ENCODE results near the gene FFAR4.

The FFAR4 gene

GRCh38 chr10:93603023-93603422 lies 36.6 kb downstream of the FFAR4 start:
- DNase-seq (ENCODE audit: insufficient read length) (no peak), FAIRE-seq (no peak)

GRCh38 chr10:93604146-93604545 lies 37.7 kb downstream of the FFAR4 start:
- FAIRE-seq (no peak), DNase-seq (ENCODE audit: insufficient read length) (no peak)
- TF ChIP-seq POLR2A (IDR thresholded peaks at IDR 0.05; ENCODE audit: low read depth, low read length) (no peak), POLR2AphosphoS5 (IDR thresholded peaks at IDR 0.05; ENCODE audit: low read depth, low read length) (no peak), TAF1 (IDR thresholded peaks at IDR 0.05; ENCODE audit: borderline replicate concordance, low read depth, low read length) (no peak)

More at GRCh38 chr10:93603023-93603422, 36.6 kb downstream of the FFAR4 start:
- no peak for TF ChIP-seq POLR2AphosphoS5 (IDR thresholded peaks at IDR 0.05; ENCODE audit: low read depth, low read length)
- TF ChIP-seq TAF1 (IDR thresholded peaks at IDR 0.05; ENCODE audit: borderline replicate concordance, low read depth, low read length) = no peak
- no peak for TF ChIP-seq POLR2A (IDR thresholded peaks at IDR 0.05; ENCODE audit: low read depth, low read length)

GRCh38 chr10:93608421-93608820 lies 42.0 kb downstream of the FFAR4 start:
- no peak for DNase-seq (ENCODE audit: insufficient read length)

GRCh38 chr10:93612311-93612710 lies 45.8 kb downstream of the FFAR4 start, which contains the start of gene PDE6C:
Gene PDE6C (plus strand): TSS chr10:93612537. CDS start chr10:93612726, 189 bp downstream.
- no peak for FAIRE-seq
- TF ChIP-seq POLR2A (IDR thresholded peaks at IDR 0.05; ENCODE audit: low read depth, low read length) (no peak), POLR2AphosphoS5 (IDR thresholded peaks at IDR 0.05; ENCODE audit: low read depth, low read length) (no peak), TAF1 (IDR thresholded peaks at IDR 0.05; ENCODE audit: borderline replicate concordance, low read depth, low read length) (no peak)

More at GRCh38 chr10:93608421-93608820, 42.0 kb downstream of the FFAR4 start:
- no peak for TF ChIP-seq TAF1 (IDR thresholded peaks at IDR 0.05; ENCODE audit: borderline replicate concordance, low read depth, low read length)
- TF ChIP-seq POLR2AphosphoS5 (IDR thresholded peaks at IDR 0.05; ENCODE audit: low read depth, low read length) = no peak
- no peak for TF ChIP-seq POLR2A (IDR thresholded peaks at IDR 0.05; ENCODE audit: low read depth, low read length)
- no peak for FAIRE-seq

GRCh38 chr10:93613126-93613525 lies 46.7 kb downstream of the FFAR4 start:
- FAIRE-seq = no peak
- TF ChIP-seq POLR2A (IDR thresholded peaks at IDR 0.05; ENCODE audit: low read depth, low read length) = no peak
- no peak for DNase-seq (ENCODE audit: insufficient read length)

More at GRCh38 chr10:93612311-93612710, 45.8 kb downstream of the FFAR4 start, which contains the start of gene PDE6C:
- no peak for DNase-seq (ENCODE audit: insufficient read length)

- no peak for TF ChIP-seq POLR2A (IDR thresholded peaks at IDR 0.05; ENCODE audit: low read depth, low read length)
- TF ChIP-seq TAF1 (IDR thresholded peaks at IDR 0.05; ENCODE audit: borderline replicate concordance, low read depth, low read length) = no peak
- TF ChIP-seq POLR2AphosphoS5 (IDR thresholded peaks at IDR 0.05; ENCODE audit: low read depth, low read length) = no peak
- FAIRE-seq (no peak), DNase-seq (ENCODE audit: insufficient read length) (no peak)
Observed at GRCh38 chr10:93614101-93614825, 47.8 kb downstream of the FFAR4 start.

- no peak for TF ChIP-seq POLR2AphosphoS5 (IDR thresholded peaks at IDR 0.05; ENCODE audit: low read depth, low read length)
- no peak for DNase-seq (ENCODE audit: insufficient read length)
- FAIRE-seq = no peak
Observed at GRCh38 chr10:93615576-93616235, 49.2 kb downstream of the FFAR4 start.

GRCh38 chr10:93620925-93621324 lies 54.5 kb downstream of the FFAR4 start:
- TF ChIP-seq TAF1 (IDR thresholded peaks at IDR 0.05; ENCODE audit: borderline replicate concordance, low read depth, low read length) = no peak
- TF ChIP-seq POLR2A (IDR thresholded peaks at IDR 0.05; ENCODE audit: low read depth, low read length) = no peak
- TF ChIP-seq POLR2AphosphoS5 (IDR thresholded peaks at IDR 0.05; ENCODE audit: low read depth, low read length) = no peak
- DNase-seq (ENCODE audit: insufficient read length) (no peak), FAIRE-seq (no peak)

- no peak for FAIRE-seq
- TF ChIP-seq POLR2A (IDR thresholded peaks at IDR 0.05; ENCODE audit: low read depth, low read length) (no peak), POLR2AphosphoS5 (IDR thresholded peaks at IDR 0.05; ENCODE audit: low read depth, low read length) (no peak), TAF1 (IDR thresholded peaks at IDR 0.05; ENCODE audit: borderline replicate concordance, low read depth, low read length) (no peak)
- DNase-seq (ENCODE audit: insufficient read length) = no peak
Observed at GRCh38 chr10:93622942-93623341, 56.5 kb downstream of the FFAR4 start.

GRCh38 chr10:93628858-93629257 lies 62.4 kb downstream of the FFAR4 start:
- DNase-seq (ENCODE audit: insufficient read length) (no peak), FAIRE-seq (no peak)
- TF ChIP-seq TAF1 (IDR thresholded peaks at IDR 0.05; ENCODE audit: borderline replicate concordance, low read depth, low read length) = no peak
- no peak for TF ChIP-seq POLR2AphosphoS5 (IDR thresholded peaks at IDR 0.05; ENCODE audit: low read depth, low read length)
- TF ChIP-seq POLR2A (IDR thresholded peaks at IDR 0.05; ENCODE audit: low read depth, low read length) = no peak

- FAIRE-seq = no peak
- TF ChIP-seq TAF1 (IDR thresholded peaks at IDR 0.05; ENCODE audit: borderline replicate concordance, low read depth, low read length) = no peak
- no peak for TF ChIP-seq POLR2AphosphoS5 (IDR thresholded peaks at IDR 0.05; ENCODE audit: low read depth, low read length)
- no peak for TF ChIP-seq POLR2A (IDR thresholded peaks at IDR 0.05; ENCODE audit: low read depth, low read length)
- no peak for DNase-seq (ENCODE audit: insufficient read length)
Observed at GRCh38 chr10:93629647-93630305, 63.3 kb downstream of the FFAR4 start.

Data from GM12892 (cell line).